Fibroblast of lung (primary cell): Measurements from ENCODE around the gene ROBO1.

ENCODE experiments used
- CTCF ChIP-seq, 2 donors: IDR thresholded peaks in 1 of 2; conservative IDR thresholded peaks in 1 of 2; 1 replicate in 1 of 2; 2 replicates in 1 of 2; pipeline ENCODE4 v1.5.1; 2011 to 2012; ENCODE audit warnings: low read length in 2 of 2, control low read depth in 1 of 2, inconsistent platforms in 1 of 2, low read depth in 1 of 2, mild to moderate bottlenecking in 1 of 2
- EZH2 ChIP-seq: IDR thresholded peaks from 2 replicates; pipeline ENCODE4 v1.5.1; 2012; ENCODE audit warnings: low read length, control low read depth, mild to moderate bottlenecking; ENCODE audit errors: missing control alignments

GRCh38 chr3:79217096-79217495 is 550.7 kb downstream of the ROBO1 start:
- TF ChIP-seq CTCF (conservative IDR thresholded peaks at IDR 0.05 in 1 of 2, IDR thresholded peaks at IDR 0.05 in 1 of 2; ENCODE audit: low read depth in 1 of 2, low read length in 2 of 2) (no peak), EZH2 (no peak)
